Measurements from ENCODE around the gene FYTTD1.

DNA sequence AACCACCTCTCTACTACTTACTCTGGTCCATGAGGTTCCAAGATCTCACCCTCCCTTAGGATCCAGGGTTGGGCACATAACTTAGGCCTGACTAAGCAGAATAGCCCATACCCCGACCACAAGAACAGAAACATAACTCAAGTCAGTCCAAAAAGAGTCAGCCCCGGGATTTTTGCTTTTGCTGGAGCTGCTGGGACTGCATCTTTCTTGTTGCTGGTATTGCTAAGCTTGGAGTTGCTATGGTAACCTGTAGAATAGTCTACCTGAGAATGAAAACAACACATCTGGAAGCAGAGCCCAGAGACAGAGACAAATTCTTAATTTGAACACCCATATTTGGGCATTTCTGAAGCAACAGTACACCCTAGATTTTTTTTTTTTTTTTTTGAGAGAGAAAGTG is 19.5 kb upstream of the FYTTD1 start:
- TF ChIP-seq, protein P1, sequence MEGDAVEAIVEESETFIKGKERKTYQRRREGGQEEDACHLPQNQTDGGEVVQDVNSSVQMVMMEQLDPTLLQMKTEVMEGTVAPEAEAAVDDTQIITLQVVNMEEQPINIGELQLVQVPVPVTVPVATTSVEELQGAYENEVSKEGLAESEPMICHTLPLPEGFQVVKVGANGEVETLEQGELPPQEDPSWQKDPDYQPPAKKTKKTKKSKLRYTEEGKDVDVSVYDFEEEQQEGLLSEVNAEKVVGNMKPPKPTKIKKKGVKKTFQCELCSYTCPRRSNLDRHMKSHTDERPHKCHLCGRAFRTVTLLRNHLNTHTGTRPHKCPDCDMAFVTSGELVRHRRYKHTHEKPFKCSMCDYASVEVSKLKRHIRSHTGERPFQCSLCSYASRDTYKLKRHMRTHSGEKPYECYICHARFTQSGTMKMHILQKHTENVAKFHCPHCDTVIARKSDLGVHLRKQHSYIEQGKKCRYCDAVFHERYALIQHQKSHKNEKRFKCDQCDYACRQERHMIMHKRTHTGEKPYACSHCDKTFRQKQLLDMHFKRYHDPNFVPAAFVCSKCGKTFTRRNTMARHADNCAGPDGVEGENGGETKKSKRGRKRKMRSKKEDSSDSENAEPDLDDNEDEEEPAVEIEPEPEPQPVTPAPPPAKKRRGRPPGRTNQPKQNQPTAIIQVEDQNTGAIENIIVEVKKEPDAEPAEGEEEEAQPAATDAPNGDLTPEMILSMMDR (IDR thresholded peaks at IDR 0.05; ENCODE audit: insufficient read depth, low read depth, low read length): no peak
- no peak for TF ChIP-seq EZH2 (IDR thresholded peaks at IDR 0.05; ENCODE audit: insufficient read depth, low read length)
